Stimulated activated CD4-positive, alpha-beta T cell treated with anti-CD3 and anti-CD28 coated beads, Interleukin-2, amount 100 ng/mL, for 24 hours (primary cell): ENCODE results near the gene ATP5IF1.

ENCODE experiments used
- DNase-seq, 2 donors: peaks; one replicate each; pipeline ENCODE4 v3.0.0-alpha.2; 2020

Gene ATP5IF1

DNA sequence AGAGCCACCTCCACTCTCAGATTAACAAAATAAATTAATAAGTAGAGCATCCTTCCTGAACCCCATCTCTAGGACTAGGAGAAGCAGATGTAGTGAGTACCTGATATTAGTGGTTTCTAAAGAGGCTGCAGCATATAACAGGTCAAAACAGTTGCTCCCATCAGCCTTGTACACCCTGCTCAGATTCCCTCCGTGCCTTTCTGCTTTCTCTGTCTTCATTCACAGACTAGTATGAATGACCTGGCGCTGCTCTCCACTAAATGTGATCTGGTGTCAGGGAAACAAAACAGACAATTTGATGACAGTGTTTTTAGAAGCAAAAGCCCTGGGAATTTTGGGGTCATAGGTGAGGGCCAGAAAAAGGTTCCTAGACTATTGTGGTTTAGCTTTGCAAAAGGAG lies 31.7 kb downstream of the ATP5IF1 start:
- DNase-seq, result no peak

DNA sequence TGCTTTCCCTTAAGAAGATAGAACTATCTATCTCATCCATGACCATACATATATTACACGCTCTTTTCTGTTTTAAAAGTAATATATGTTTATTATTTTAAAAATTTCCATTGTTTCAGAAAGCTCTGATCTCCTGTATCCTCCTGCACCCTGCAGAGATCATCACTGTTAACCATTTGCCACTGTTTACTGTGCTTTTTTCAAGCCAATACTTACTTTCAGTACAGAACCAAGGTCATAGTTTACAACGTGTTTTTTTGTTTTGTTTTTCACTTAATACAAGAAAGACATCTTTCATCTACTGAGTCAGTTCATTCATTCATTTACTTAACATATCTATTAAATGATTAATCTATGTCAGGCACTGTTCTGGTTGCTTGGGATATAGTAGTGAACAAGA lies 33.6 kb downstream of the ATP5IF1 start:
- DNase-seq, result no peak

DNA sequence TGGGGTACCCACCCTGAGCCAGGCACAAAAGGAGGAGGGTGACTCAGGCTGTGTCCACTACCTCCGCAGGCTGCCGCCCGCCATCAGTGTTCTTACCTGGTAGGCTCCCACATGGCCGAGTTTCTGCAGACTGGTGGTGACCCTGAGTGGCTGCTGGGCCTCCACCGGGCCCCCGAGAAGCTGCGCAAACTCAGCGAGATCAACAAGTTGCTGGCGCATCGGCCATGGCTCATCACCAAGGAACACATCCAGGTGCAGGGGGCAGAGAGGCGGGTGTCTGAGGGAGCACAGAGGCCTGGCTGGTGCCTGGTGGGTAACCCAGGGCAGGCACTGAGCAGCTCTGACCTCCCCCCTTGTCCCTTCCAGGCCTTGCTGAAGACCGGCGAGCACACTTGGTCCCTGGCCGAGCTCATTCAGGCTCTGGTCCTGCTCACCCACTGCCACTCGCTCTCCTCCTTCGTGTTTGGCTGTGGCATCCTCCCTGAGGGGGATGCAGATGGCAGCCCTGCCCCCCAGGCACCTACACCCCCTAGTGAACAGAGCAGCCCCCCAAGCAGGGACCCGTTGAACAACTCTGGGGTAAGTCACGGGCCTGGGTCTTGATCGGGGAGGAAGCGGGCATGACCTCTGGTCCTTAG lies 36.4 kb downstream of the ATP5IF1 start:
- no peak for DNase-seq

DNA sequence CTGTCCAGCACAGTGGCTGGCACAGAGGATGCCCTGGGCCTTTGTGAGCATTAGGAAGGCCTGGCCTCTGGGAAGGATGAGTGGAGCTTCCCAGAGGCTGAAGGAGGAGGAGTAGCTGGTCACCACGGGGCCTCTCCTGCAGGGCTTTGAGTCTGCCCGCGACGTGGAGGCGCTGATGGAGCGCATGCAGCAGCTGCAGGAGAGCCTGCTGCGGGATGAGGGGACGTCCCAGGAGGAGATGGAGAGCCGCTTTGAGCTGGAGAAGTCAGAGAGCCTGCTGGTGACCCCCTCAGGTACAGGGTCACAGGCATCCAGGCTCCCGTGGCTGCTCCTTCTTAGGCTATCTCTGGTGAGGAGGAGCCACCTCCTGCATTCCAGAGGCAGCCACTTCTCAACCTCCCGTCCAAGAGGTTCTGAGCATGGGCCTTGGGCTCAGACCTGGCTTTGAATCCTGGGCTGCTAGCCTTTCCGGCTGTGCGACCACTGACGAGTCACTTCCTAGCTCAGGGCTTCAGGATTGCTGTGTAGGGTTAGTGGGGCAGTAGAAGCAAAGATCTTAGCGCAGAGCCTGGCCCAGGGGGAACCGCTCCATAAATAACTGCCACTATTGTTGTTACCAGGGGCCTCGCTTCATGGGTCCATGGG lies 37.4 kb downstream of the ATP5IF1 start:
- no peak for DNase-seq

DNA sequence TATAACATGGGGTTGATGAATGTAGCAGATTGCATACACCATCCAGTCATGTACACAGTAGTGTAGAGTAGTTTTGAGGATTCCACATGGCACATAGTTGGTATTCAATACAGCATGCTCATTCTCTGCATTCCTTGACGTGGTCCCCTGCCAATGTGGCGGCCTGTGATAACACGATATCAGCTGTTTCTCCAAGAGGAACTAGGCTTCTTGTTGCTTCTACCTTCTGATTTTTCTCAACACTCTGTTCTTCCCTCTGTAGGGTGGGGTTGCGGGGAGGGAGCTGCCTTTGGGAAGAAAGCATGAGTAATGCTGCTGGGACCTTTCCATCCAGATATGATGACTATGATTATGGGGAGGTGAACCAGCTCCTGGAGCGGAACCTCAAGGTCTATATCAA lies 42.8 kb downstream of the ATP5IF1 start:
- DNase-seq, result no peak

DNA sequence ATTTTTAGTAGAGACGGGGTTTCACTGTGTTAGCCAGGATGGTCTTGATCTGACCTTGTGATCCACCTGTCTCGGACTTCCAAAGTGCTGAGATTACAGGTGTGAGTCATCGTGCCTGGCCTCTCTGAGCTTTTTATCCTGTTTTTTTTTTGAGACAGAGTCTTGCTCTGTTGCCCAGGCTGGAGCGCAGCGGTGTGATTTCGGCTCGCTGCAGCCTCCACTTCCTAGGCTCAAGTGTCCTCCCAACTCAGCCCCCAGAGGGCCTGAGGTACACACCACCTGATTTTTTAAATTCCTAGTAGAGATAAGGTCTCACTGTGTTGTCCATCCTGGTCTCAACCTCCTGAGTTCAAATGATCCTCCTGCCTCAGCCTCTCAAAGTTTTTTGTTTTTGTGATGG lies 43.8 kb downstream of the ATP5IF1 start:
- no peak for DNase-seq

DNA sequence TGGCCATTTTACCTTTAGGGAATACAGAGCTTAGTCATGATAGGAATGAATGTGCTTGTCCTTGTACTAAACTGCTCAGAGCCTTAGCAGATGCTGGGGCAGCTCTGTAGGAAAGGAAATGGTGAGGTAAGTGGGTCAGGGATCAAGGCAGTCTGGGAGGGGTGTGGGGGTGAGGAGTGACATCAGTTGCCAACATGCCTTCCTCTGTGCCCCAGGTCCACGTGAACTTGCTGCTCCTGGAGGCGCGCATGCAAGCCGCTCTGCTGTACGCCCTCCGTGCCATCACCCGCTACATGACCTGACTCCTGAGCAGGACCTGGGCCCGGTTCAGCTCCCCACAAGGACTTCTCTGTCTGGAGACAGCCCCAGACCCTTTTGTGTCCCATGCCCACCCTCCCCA lies 44.6 kb downstream of the ATP5IF1 start:
- DNase-seq, result no peak

DNA sequence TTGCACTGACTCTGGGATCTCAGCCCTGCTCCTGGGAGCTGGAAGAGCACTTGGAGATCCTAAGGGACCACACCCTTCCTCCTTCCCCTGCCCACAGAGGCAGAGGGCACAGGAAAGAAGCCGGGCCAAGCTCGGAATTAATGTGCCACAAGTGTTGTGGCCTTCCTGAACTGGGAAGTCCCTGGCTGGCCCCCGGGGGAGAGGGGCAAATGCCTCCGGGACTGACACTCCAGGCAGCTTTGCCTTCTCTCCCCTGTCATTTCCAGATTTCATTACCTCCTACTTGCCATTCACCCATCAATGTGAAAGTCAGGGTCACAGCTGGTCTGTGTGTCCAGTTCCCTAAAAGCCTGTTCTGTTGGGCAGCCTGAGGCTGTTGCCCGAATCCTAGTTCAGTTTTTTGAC lies 45.1 kb downstream of the ATP5IF1 start:
- DNase-seq, result no peak

DNA sequence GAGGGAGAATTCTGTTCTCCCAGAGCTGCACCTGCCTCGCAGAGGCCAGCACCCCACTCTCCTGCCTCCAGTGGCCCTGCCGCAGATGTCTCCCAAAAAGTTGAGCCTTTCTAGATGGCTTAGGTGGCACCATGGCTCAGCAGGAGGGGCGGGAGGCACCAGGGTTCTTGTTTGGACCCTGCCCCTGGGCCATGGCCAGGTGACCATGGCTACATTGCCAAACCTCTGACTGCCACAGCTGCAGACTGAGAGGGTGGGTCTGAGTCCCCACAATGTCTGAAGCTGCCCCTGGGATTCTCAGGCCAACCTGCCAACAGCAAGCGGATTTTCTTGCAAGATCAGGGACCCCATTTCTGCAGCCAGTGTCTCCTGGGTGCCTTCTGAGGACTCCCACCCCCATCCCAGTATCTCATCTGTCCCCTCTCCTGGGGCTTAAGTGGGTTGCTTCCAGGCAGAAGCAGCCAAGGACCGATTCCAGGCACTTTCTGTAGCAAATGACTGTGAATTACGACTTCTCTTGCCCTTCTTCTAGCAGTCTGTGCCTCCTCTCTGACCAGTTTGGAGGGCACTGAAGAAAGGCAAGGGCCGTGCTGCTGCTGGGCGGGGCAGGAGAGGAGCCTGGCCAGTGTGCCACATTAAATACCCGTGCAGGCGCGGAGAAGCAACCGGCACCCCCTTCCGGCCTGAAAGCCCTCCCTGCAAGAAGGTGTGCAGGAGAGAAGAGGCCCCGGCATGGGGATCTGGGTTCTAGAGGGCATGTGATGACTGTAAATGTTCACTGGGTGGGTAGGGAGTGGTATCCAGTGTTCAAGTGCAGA lies 45.9 kb downstream of the ATP5IF1 start:
- no peak for DNase-seq

- DNase-seq, result no peak
Observed at GRCh38 chr1:28282426-28283407, 46.8 kb downstream of the ATP5IF1 start.

- no peak for DNase-seq
Observed at GRCh38 chr1:28286111-28286510, 50.2 kb downstream of the ATP5IF1 start.
